Measurements from ENCODE around the gene CLOCK. TPM values are rescaled to one million over a fixed set of nuclear protein-coding genes. Genes with fewer than 3 reads are reported as not detected.

Gene CLOCK
- total RNA-seq, 1 experiment from 2014 or later: 14.9 TPM

DNA sequence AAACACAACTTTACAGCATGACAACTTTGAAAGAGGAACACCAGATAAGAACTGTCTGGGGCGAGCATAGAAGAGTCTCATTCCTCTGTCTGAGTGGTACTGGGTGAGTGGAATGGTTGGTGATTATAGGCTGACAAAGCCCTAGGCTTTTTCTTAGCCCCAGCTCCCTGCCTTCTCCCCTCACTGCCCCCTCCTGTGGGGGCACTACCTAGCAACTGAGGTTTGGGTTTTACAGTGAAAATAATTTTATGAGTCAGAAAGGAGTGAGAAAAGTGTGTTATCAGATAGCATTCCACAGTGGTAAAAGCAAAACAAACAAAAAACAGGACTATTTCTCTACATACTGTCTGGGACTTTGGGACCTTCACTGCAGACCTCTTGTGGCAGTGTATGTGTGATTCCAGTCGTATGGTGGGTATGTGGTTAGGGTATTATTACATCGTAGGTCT lies 161.5 kb downstream of the CLOCK start:
- DNase-seq (ENCODE audit: low spot score): no peak
- H3K27me3 ChIP-seq (replicated peaks; ENCODE audit: insufficient read depth, low read depth, low read length, poor library complexity): no peaks in the 10 kb centered on the region
- H3K36me3 ChIP-seq (ENCODE audit: insufficient read depth, low read length, poor library complexity, severe bottlenecking): no peaks in the 10 kb centered on the region
- TF ChIP-seq CTCF (conservative IDR thresholded peaks at IDR 0.05; ENCODE audit: low read depth, low read length) (no peak), EZH2 (IDR thresholded peaks at IDR 0.05; ENCODE audit: borderline replicate concordance, low read depth, low read length, poor library complexity, severe bottlenecking) (no peak)
- intact Hi-C loops (cut with micrococcal nuclease; ENCODE audit: unreplicated experiment): no loop called here
- H3K27ac ChIP-seq (ENCODE audit: low read depth, low read length, poor library complexity, severe bottlenecking): no peak overlapping the region
- no peak overlapping the region for H3K4me3 ChIP-seq (ENCODE audit: low read depth, low read length, poor library complexity, severe bottlenecking)
- no peaks in the 10 kb centered on the region for H3K4me1 ChIP-seq (ENCODE audit: insufficient read depth, low read length, poor library complexity, severe bottlenecking)
- H3K9me3 ChIP-seq (ENCODE audit: low read depth, low read length, poor library complexity, severe bottlenecking): no peaks in the 10 kb centered on the region
- CTCF ChIA-PET: no interaction called here
- POLR2A ChIA-PET (ENCODE audit: low non-redundant PET): no interaction called here
- no TSS peak for BruUV-seq (replicated peaks)

GRCh38 chr4:55382488-55383003 lies 164.2 kb downstream of the CLOCK start:
- no peak for DNase-seq (ENCODE audit: low spot score)
- TF ChIP-seq CTCF (conservative IDR thresholded peaks at IDR 0.05; ENCODE audit: low read depth, low read length): no peak
- TF ChIP-seq EZH2 (IDR thresholded peaks at IDR 0.05; ENCODE audit: borderline replicate concordance, low read depth, low read length, poor library complexity, severe bottlenecking): no peak

GRCh38 chr4:55381502-55381901 lies 165.2 kb downstream of the CLOCK start:
- Histone ChIP-seq H3K9me3 (ENCODE audit: low read depth, low read length, poor library complexity, severe bottlenecking) (no peaks in the 10 kb centered on the region), H3K27ac (ENCODE audit: low read depth, low read length, poor library complexity, severe bottlenecking) (no peak overlapping the region), H3K4me1 (ENCODE audit: insufficient read depth, low read length, poor library complexity, severe bottlenecking) (no peaks in the 10 kb centered on the region), H3K27me3 (replicated peaks; ENCODE audit: insufficient read depth, low read depth, low read length, poor library complexity) (no peaks in the 10 kb centered on the region), H3K4me3 (ENCODE audit: low read depth, low read length, poor library complexity, severe bottlenecking) (no peak overlapping the region), H3K36me3 (ENCODE audit: insufficient read depth, low read length, poor library complexity, severe bottlenecking) (no peaks in the 10 kb centered on the region)
- DNase-seq (ENCODE audit: low spot score): no peak
- no peak for TF ChIP-seq EZH2 (IDR thresholded peaks at IDR 0.05; ENCODE audit: borderline replicate concordance, low read depth, low read length, poor library complexity, severe bottlenecking)
- TF ChIP-seq CTCF (conservative IDR thresholded peaks at IDR 0.05; ENCODE audit: low read depth, low read length): no peak
- ChIA-PET POLR2A (ENCODE audit: low non-redundant PET) (no interaction called here), CTCF (no interaction called here)
- BruUV-seq (replicated peaks): no TSS peak
- intact Hi-C loops (cut with micrococcal nuclease; ENCODE audit: unreplicated experiment): no loop called here

More at GRCh38 chr4:55382488-55383003, 164.2 kb downstream of the CLOCK start:
- intact Hi-C loops (cut with micrococcal nuclease; ENCODE audit: unreplicated experiment): no loop called here
- no peaks in the 10 kb centered on the region for H3K9me3 ChIP-seq (ENCODE audit: low read depth, low read length, poor library complexity, severe bottlenecking)
- H3K27ac ChIP-seq (ENCODE audit: low read depth, low read length, poor library complexity, severe bottlenecking): no peak overlapping the region
- no peaks in the 10 kb centered on the region for H3K4me1 ChIP-seq (ENCODE audit: insufficient read depth, low read length, poor library complexity, severe bottlenecking)
- no peak overlapping the region for H3K4me3 ChIP-seq (ENCODE audit: low read depth, low read length, poor library complexity, severe bottlenecking)
- no peaks in the 10 kb centered on the region for H3K27me3 ChIP-seq (replicated peaks; ENCODE audit: insufficient read depth, low read depth, low read length, poor library complexity)
- ChIA-PET CTCF (no interaction called here), POLR2A (ENCODE audit: low non-redundant PET) (no interaction called here)
- H3K36me3 ChIP-seq (ENCODE audit: insufficient read depth, low read length, poor library complexity, severe bottlenecking): no peaks in the 10 kb centered on the region
- BruUV-seq (replicated peaks): no TSS peak

Data from A673 (cell line).